Stromal cell of bone marrow (primary cell): ENCODE data around the gene RPL12.

ENCODE experiments used
- DNase-seq: peaks from one replicate; pipeline ENCODE4 v3.0.0-alpha.2; 2012; ENCODE audit warnings: low read depth

RPL12 gene

GRCh38 chr9:127450830-127451607 lies at the start of gene RPL12, which contains the start of gene LRSAM1:
TSS of gene RPL12 (minus strand) at chr9:127451406. CDS start at chr9:127451317, 89 bp downstream.
TSS of gene LRSAM1 (plus strand) at chr9:127451510. CDS start at chr9:127454528, 3,018 bp downstream.
- peak; percentile 87 for DNase-seq

GRCh38 chr9:127500862-127501261 lies 49.7 kb upstream of the RPL12 start:
- no peak for DNase-seq

- DNase-seq = no peak
Measured at GRCh38 chr9:127500399-127500798, 49.2 kb upstream of the RPL12 start.

DNA sequence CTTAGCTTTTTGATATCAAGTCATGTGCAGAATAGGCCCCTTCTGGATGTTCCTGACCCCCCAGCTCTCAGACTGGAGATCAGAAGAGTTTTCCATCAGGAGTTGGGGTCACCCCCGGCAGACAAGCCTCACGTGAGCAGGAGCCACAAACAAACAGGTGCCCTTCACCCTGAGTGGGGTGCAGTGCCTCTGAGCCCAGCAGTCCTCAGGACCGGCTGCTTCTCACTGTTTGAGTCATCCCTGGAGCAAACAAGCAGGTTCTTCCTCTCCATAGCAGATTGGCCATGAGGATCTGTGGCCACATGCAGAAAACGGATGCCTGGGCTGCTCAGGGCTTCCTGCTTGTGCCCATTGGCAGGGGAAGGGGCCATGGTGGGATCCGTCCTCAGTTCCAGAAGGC lies 47.1 kb upstream of the RPL12 start:
- DNase-seq = no peak

GRCh38 chr9:127497656-127498290 lies 46.6 kb upstream of the RPL12 start:
- no peak for DNase-seq

GRCh38 chr9:127496974-127497373 lies 45.8 kb upstream of the RPL12 start:
- DNase-seq = no peak

- no peak for DNase-seq
Measured at GRCh38 chr9:127495884-127496555, 44.8 kb upstream of the RPL12 start.

DNA sequence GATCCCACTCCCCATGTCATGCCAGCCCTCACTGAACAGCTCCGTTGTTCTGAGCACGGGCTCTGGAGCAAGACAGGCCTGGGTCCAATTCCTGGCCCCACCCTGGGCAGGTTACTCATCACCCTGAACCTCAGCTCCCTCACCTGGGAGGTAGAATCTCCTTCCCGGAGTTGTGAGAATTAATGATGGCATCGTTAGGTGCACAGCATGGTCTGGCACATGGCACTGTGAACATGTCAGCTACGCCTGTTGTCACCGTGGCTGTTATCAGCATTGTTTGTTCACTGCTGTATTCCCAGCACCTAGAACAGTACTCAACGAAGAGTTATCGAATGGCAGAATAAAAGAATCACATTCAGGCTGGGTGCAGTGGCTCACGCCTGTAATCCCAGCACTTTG lies 43.1 kb upstream of the RPL12 start:
- DNase-seq = no peak

DNA sequence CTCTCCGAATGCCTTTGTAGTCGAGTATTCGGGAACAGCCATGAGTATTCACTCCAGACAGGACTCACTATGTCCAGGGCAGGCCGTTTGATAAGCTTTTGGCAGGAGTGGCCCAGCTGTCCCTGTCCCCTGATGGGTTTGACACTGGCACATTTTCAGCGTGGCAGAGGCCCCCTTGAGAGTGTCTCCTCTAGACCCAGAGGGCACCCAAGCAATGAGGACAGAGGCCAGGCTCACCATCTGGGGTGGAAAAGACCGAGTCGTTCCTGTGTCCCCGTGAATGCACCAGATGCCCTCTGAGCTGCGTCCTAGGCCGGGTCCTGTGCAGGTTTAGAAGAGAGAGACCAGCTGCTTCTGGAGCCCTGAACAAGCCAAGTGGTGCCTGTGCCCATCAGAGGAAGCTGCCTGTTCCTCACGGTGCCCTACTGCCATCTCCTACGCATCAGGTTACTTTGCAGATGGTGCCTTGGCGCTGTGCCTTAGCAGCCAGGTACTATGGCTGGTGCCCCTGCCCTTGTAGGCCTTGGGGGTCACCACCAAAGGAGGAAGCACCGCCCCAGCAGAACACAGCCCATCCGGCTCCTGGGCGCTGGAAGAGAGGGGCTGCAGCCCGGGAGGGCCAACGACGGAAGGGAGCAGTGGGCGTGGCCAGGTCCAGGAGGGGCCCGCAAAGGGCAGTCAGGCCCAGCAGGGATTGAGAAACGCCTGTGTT lies 42.5 kb upstream of the RPL12 start:
- no peak for DNase-seq

DNA sequence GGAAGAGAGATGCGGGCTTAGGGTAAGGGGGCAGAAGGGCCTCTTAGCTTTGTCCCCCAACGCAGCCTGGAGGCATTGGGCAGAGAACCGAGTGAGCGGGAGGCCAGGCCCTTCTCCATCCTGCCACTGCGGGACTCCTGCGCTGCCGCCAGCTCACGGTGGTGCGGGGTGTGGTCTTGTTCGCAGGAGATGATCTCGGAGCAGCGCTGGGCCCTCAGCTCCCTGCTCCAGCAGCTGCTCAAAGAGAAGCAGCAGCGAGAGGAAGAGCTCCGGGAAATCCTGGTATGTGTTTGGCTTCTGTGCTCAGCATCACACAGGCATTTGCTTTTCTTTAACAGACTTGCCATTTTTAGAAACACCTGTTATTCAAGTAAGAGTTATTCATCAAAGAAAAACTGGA lies 41.4 kb upstream of the RPL12 start:
- no peak for DNase-seq

DNA sequence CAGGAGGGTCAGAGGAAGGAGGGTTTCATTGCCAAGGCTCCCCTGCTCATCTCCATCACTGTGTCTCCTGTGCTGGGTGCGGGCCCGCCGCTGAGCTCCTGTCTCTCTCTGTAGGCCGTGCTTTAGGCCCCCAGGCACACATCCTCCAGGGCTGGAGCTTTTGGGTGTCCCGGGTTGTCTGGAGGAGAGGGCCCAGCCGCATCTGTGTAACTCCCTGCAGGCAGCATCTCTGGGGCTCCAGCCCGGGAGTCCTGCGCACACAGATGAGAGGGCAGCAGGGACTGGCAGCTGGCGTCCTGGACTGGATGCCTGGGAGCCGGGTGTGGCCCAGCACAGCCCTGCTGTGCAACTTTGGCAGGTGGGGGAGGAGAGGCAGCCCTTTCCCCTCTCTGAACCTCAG lies 40.3 kb upstream of the RPL12 start:
- no peak for DNase-seq

GRCh38 chr9:127490535-127491230 lies 39.5 kb upstream of the RPL12 start:
- no peak for DNase-seq

- DNase-seq = no peak
Measured at GRCh38 chr9:127489471-127490115, 38.4 kb upstream of the RPL12 start.

GRCh38 chr9:127488946-127489345 lies 37.7 kb upstream of the RPL12 start:
- DNase-seq = no peak

GRCh38 chr9:127485995-127486394 lies 34.8 kb upstream of the RPL12 start:
- no peak for DNase-seq

DNA sequence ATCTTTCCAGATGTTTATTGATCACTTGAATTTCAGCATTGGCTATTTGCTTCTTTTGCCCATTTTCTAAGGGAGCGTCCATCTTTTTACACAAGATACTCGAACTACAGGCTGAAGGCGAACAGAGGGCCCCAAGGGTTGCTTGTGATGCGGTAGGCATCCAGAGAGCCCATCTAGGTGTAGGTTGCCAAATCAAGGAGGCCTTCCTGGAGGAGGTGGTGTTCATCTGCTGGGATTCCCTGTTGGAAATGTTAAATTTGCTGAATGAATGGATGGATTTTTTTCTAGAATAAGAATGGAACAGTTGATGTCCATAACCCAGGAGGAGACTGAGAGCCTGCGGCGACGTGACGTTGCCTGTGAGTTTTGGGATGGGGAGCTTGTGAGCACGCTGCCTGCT lies 31.5 kb upstream of the RPL12 start:
- DNase-seq = no peak

DNA sequence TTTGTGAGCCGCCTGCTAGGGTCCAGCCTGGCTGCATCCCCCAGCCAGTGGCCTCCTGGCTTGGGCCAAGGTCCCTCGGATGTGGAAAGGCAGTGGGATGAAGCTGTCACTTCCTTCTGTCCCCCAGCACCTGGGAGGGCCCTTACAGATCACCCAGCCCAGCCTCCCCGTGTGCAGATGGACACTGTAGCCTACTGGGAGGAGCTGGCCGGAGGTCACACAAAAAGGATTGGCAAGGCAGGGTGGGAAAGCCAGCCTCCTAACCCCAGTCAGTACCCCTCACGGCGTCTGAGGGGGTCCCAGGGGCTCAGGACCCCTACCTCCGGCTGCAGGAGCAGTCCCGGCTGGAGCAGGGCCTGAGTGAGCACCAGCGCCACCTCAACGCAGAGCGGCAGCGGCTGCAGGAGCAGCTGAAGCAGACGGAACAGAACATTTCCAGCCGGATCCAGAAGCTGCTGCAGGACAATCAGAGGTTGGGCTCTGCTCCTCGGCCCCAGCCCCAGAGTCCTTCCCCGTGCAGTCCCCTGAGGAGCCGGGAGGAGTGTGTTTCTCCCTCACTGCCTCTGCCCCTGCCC lies 28.4 kb upstream of the RPL12 start:
- no peak for DNase-seq

DNA sequence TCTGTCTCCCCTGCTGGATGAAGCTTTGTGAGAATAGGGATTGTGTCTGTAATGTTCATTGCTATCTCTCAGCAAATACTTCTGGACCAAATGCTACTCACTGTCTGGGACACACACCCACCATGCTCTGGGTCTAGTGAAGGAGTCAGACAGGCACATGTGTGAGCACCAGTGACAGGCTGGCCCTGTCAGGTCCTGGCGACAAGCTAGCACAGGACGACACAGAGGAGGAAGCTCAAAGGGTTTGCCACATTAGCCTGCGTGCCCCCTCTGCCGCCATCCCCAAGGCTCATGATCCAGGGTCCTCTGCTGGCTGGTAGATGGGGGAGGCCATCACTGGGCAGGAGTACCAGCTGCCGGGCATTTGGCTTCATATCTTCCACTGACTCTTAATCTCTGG lies 23.4 kb upstream of the RPL12 start:
- no peak for DNase-seq

DNA sequence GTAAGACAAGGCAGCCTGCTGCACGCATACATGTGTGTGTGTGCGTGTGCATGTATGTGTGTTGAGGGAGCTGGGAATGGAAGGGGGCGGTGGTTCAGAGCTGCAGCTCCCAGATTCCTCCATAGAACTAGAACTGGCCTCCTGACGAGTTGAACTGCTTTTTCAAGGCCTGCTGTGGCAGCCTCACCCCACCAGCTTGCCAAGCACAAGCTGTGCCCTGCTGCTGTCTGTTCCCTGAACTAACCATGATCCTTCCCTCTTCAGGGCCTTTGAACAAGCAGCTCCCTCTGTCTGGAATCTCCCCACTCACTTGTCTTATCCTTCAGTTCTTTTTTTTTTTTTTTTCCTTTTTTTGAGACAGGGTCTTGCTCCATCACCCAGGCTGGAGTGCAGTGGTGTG lies 22.7 kb upstream of the RPL12 start:
- DNase-seq = no peak

DNA sequence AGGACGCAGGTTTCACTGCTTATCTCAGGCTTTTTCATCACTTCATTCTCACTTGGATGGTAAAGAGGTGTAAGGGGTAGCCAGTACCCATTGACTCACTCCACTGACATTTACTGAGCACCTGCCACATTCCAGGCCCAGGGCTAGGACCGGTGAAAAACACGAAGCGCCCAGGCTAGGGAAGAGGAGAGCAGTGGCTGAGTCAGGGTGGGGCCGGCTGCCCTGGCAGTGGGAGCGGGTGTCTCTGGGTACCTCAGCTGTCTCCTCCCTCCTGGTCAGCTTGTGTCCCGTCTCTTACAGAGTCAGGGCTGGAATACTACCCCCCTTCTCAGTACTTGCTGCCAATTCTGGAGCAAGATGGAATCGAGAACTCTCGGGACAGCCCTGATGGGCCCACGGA lies 22.3 kb upstream of the RPL12 start:
- DNase-seq = no peak

DNA sequence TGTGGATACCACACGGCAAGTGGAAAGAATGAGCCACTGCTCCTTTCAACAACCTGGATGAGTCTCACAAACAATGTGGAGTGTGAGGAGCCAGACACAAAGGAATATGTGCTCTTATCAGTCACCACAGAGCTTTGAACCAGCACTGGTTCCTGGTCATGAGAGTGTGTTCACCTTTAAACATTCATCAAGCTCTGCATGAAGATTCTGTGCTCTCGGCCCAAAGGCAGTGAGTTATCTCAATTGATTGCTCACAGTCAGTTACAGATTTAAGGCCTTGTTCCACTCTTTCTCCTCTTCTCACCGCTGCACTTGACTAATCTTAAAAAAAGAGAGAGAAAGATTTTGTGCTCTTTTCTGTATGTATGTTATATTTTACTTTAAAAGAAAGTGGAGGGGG lies 19.5 kb upstream of the RPL12 start:
- DNase-seq = no peak
